Heart left ventricle (tissue), 16 donors: ENCODE measurements around the gene NECTIN1. TPM values are rescaled to one million over a fixed set of nuclear protein-coding genes. Genes with fewer than 3 reads are reported as not detected.

Experiments
- ATAC-seq, 4 donors: fragments of 200-7000 bp; cut with Tn5 transposase; one replicate each; pipeline ENCODE4 v1.9.1; 2020 to 2022; ENCODE audit warnings: moderate library complexity in 4 of 4, mild to moderate bottlenecking in 3 of 4, moderate number of reproducible peaks in 1 of 4
- DNase-seq, 5 donors: peaks; one replicate each; pipeline ENCODE4 v3.0.0-alpha.2; 2020
- H3K27ac ChIP-seq, 12 donors: fragments of 200-600 bp; sonication (generic) in 4 of 12; one replicate each; pipeline versions ENCODE4 v1.5.0 to v1.8.0; 2016 to 2022; ENCODE audit warnings: mild to moderate bottlenecking in 2 of 12
- H3K27me3 ChIP-seq, 9 donors: fragments of 200-600 bp; sonication (generic) in 2 of 9; one replicate each; pipeline versions ENCODE4 v1.5.1 to v1.8.0; 2016 to 2022; ENCODE audit warnings: mild to moderate bottlenecking in 3 of 9
- H3K36me3 ChIP-seq, 9 donors: fragments of 200-600 bp; sonication (generic) in 2 of 9; one replicate each; pipeline versions ENCODE4 v1.5.0 to v1.8.0; 2018 to 2022; ENCODE audit warnings: mild to moderate bottlenecking in 2 of 9
- H3K4me1 ChIP-seq, 12 donors: fragments of 200-600 bp; sonication (generic) in 4 of 12; one replicate each; pipeline versions ENCODE4 v1.5.0 to v1.8.0; 2016 to 2022; ENCODE audit warnings: mild to moderate bottlenecking in 3 of 12
- H3K4me3 ChIP-seq, 12 donors: fragments of 200-600 bp; sonication (generic) in 4 of 12; one replicate each; pipeline versions ENCODE4 v1.5.0 to v1.8.0; 2017 to 2022; ENCODE audit warnings: mild to moderate bottlenecking in 9 of 12, moderate library complexity in 4 of 12
- H3K9me3 ChIP-seq, 12 donors: fragments of 200-600 bp; sonication (generic) in 4 of 12; one replicate each; pipeline versions ENCODE4 v1.5.0 to v1.8.0; 2016 to 2022; ENCODE audit warnings: mild to moderate bottlenecking in 1 of 12
- CTCF ChIP-seq, 12 donors: fragments of 200-600 bp; sonication (generic) in 4 of 12; IDR thresholded peaks; one replicate each; pipeline versions ENCODE4 v1.5.0 to v1.8.0; 2018 to 2022; ENCODE audit warnings: antibody characterized with exemption in 12 of 12, mild to moderate bottlenecking in 5 of 12
- POLR2A ChIP-seq, 2 donors: fragments of 450-650 bp; IDR thresholded peaks; one replicate each; pipeline ENCODE4 v1.6.1; 2017; ENCODE audit warnings: antibody characterized with exemption in 2 of 2, mild to moderate bottlenecking in 2 of 2, moderate library complexity in 2 of 2
- WGBS, 4 donors: extraction: QIAGEN DNeasy Blood & Tissue Kit in 2 of 4; methylation state at CpG; one replicate each; pipeline versions ENCODE4 v1.1.5 to v1.1.7; 2013 to 2018; 5-methylcytosine and 5-hydroxymethylcytosine counted together
- intact Hi-C, 10 donors: fragments of 100-400 bp; cut with DNase I; formaldehyde crosslinking; loops; one replicate each; pipeline versions ENCODE4 v1.11.1 to v1.14.2; 2022
- polyA plus RNA-seq, 2 donors: library from polyadenylated mRNA; stranded (reverse); fragments of 200-250 nt; gene quantifications; one replicate each; pipeline ENCODE4 v1.2.3, GENCODE V29; 2013
- total RNA-seq, 9 donors: library from RNA; depleted of rRNA in 2 of 9; stranded (reverse); fragments of >200 nt in 2 of 9; fragmentation: NEBNext Ultra II Directional in 3 of 9; extraction: Animal tissue kit (Norgen Biotek cat#: 25700) in 3 of 9; gene quantifications; one replicate each; pipeline versions ENCODE4 v1.1.0 to v1.2.4, GENCODE V29; 2016 to 2023
- donor health status: ischemic (EF 13 %, LVEDD 7.1; RV severe dilation, severe dysfunction).
- donor health status: healthy with polysubstance abuse.
- donor health status: DM: no; HTN: yes; CAD: no.
- donor health status: DM: no; HTN: no; CAD: no.
- donor health status: ischemic (EF 25% LVEDD 6.9; RV normal size, moderate dysfunction).
- donor health status: ischemic (EF 25% LVEDD 5.7; RV mildly dilated, moderate dysfunction).
- donor health status: healthy.
- donor health status: DM: yes; HTN: yes; CAD: no.
- donor health status: ischemic (EF 35%, LVEDD 5.7; RV mildly dilated, moderate dysfunction).
- donor health status: nonischemic (EF 11% LVEDD 7.7; RV severe dilation, severe dysfunction).
- donor health status: DM: yes; HTN: yes; CAD: no.
- donor health status: PGD.
- donor health status: ischemic (EF 29% LVEDD 5.4; RV normal size, mild dysfunction).
- donor health status: nonischemic (EF 23%, LVEDD 6.1; RV moderate dilation, normal function).

The NECTIN1 gene
- total and polyA plus RNA-seq, 11 donors: 5.8 to 28.6 (median 18.5) TPM

- no peak overlapping the region for H3K4me3 ChIP-seq
- DNase-seq (no peak), ATAC-seq (no peak)
- TF ChIP-seq CTCF (IDR thresholded peaks at IDR 0.05) (no peak), POLR2A (IDR thresholded peaks at IDR 0.05) (no peak)
- H3K4me1 ChIP-seq: peaks cover 0 to 8% (median 0%) of the 10 kb centered on the region in 12 donors
- H3K27ac ChIP-seq: no peak overlapping the region
- 39 to 50% (median 41%) methylated on average over 7 of the region's 7 CpGs for WGBS, 4 donors
- H3K36me3 ChIP-seq: no peaks in the 10 kb centered on the region
- H3K27me3 ChIP-seq: peaks cover 0 to 21% (median 0%) of the 10 kb centered on the region in 9 donors
- H3K9me3 ChIP-seq: no peaks in the 10 kb centered on the region
- intact Hi-C loops: no loop called here
These were observed 102.7 kb downstream of the NECTIN1 start for GRCh38 chr11:119626197-119626841.

- WGBS, 4 donors: 50 to 66% (median 60%) methylated on average over 10 to 19 of the region's 19 CpGs
These were observed 103.6 kb downstream of the NECTIN1 start for GRCh38 chr11:119625206-119625978.

GRCh38 chr11:119624629-119625028 is 104.4 kb downstream of the NECTIN1 start:
- no peak overlapping the region for H3K4me3 ChIP-seq
- no peaks in the 10 kb centered on the region for H3K9me3 ChIP-seq
- intact Hi-C loops: no loop called here
- H3K36me3 ChIP-seq: no peaks in the 10 kb centered on the region
- H3K27ac ChIP-seq: peak overlapping the region in 1 of 12 donors; percentile 50
- TF ChIP-seq POLR2A (IDR thresholded peaks at IDR 0.05): no peak
- no peak for TF ChIP-seq CTCF (IDR thresholded peaks at IDR 0.05)
- DNase-seq (no peak), ATAC-seq (no peak)
- peaks cover 0 to 8% (median 0%) of the 10 kb centered on the region in 12 donors for H3K4me1 ChIP-seq
- peaks cover 0 to 31% (median 0%) of the 10 kb centered on the region in 9 donors for H3K27me3 ChIP-seq
- WGBS, 4 donors: 84 to 94% (median 88%) methylated on average over 6 of the region's 6 CpGs

More at GRCh38 chr11:119625206-119625978, 103.6 kb downstream of the NECTIN1 start:
- H3K36me3 ChIP-seq: no peaks in the 10 kb centered on the region
- DNase-seq (peak in 1 of 5 donors; percentile 43), ATAC-seq (peak in 2 of 4 donors; percentile 31 to 38)
- H3K9me3 ChIP-seq: no peaks in the 10 kb centered on the region
- H3K4me3 ChIP-seq: no peak overlapping the region
- TF ChIP-seq POLR2A (IDR thresholded peaks at IDR 0.05) (no peak), CTCF (IDR thresholded peaks at IDR 0.05) (no peak)
- intact Hi-C loops: no loop called here
- peaks cover 0 to 29% (median 0%) of the 10 kb centered on the region in 9 donors for H3K27me3 ChIP-seq
- peak overlapping the region in 1 of 12 donors; percentile 50 for H3K27ac ChIP-seq
- H3K4me1 ChIP-seq: peaks cover 0 to 8% (median 0%) of the 10 kb centered on the region in 12 donors

GRCh38 chr11:119624102-119624615 is 104.8 kb downstream of the NECTIN1 start:
- peak; percentile 27 to 69 (median 56) for TF ChIP-seq CTCF (IDR thresholded peaks at IDR 0.05)
- TF ChIP-seq POLR2A (IDR thresholded peaks at IDR 0.05): no peak
- Histone ChIP-seq H3K27ac (no peak overlapping the region), H3K4me1 (peaks cover 0 to 8% (median 0%) of the 10 kb centered on the region in 12 donors), H3K4me3 (no peak overlapping the region), H3K27me3 (peaks cover 0 to 34% (median 0%) of the 10 kb centered on the region in 9 donors), H3K36me3 (no peaks in the 10 kb centered on the region), H3K9me3 (no peaks in the 10 kb centered on the region)
- WGBS, 4 donors: 25 to 83% (median 55%) methylated on average over 2 to 9 of the region's 9 CpGs
- intact Hi-C loops: no loop called here
- ATAC-seq: no peak
- no peak for DNase-seq
